Heart right ventricle (tissue), 16 donors: ENCODE data around the gene MYL3. TPM values are rescaled to one million over a fixed set of nuclear protein-coding genes. Genes with fewer than 3 reads are reported as not detected.
A peak's percentile ranks its signal among the peaks of the same experiment; 100 is the strongest.

Experiments used
- ATAC-seq, 8 donors: fragments of 200-7000 bp; cut with Tn5 transposase; one replicate each; pipeline ENCODE4 v1.9.1; 2020; ENCODE audit warnings: mild to moderate bottlenecking in 8 of 8, moderate library complexity in 8 of 8, moderate number of reproducible peaks in 1 of 8
- DNase-seq, 2 donors: peaks; one replicate each; pipeline ENCODE4 v3.0.0-alpha.2; 2020
- H3K27ac ChIP-seq, 10 donors: fragments of 200-600 bp; sonication (generic) in 2 of 10; one replicate each; pipeline versions ENCODE4 v1.5.0 to v1.8.0; 2020 to 2022; ENCODE audit warnings: mild to moderate bottlenecking in 3 of 10
- H3K27me3 ChIP-seq, 7 donors: fragments of 200-600 bp; one replicate each; pipeline ENCODE4 v1.8.0; 2021 to 2022; ENCODE audit warnings: mild to moderate bottlenecking in 2 of 7
- H3K36me3 ChIP-seq, 9 donors: fragments of 200-600 bp; sonication (generic) in 1 of 9; one replicate each; pipeline versions ENCODE4 v1.5.0 to v1.8.0; 2020 to 2022; ENCODE audit warnings: mild to moderate bottlenecking in 2 of 9
- H3K4me1 ChIP-seq, 9 donors: fragments of 200-600 bp; sonication (generic) in 1 of 9; one replicate each; pipeline versions ENCODE4 v1.5.0 to v1.8.0; 2020 to 2022; ENCODE audit warnings: mild to moderate bottlenecking in 4 of 9
- H3K4me3 ChIP-seq, 10 donors: fragments of 200-600 bp; sonication (generic) in 2 of 10; one replicate each; pipeline versions ENCODE4 v1.5.0 to v1.8.0; 2020 to 2022; ENCODE audit warnings: mild to moderate bottlenecking in 7 of 10, moderate library complexity in 2 of 10
- H3K9me3 ChIP-seq, 11 donors: fragments of 200-600 bp in 10 of 11; sonication (generic) in 2 of 11; one replicate each; pipeline versions ENCODE4 v1.5.0 to v1.8.0; 2013 to 2022; ENCODE audit warnings: mild to moderate bottlenecking in 2 of 11, control low read depth in 1 of 11, moderate library complexity in 1 of 11
- WGBS, 2 donors: extraction: QIAGEN DNeasy Blood & Tissue Kit; methylation state at CpG; one replicate each; pipeline ENCODE4 v1.1.7; 2013; ENCODE audit warnings: inconsistent platforms in 1 of 2; 5-methylcytosine and 5-hydroxymethylcytosine counted together
- intact Hi-C, 10 donors: fragments of 100-400 bp; cut with DNase I; formaldehyde crosslinking; loops; one replicate each; pipeline versions ENCODE4 v1.11.1 to v1.14.2; 2022
- polyA plus RNA-seq, 2 donors: library from polyadenylated mRNA; stranded (reverse); fragments of 200-250 nt; gene quantifications; one replicate each; pipeline ENCODE4 v1.2.3, GENCODE V29; 2013
- total RNA-seq, 10 donors: library from RNA; stranded (reverse); fragmentation: NEBNext Ultra II Directional in 3 of 10; extraction: Animal tissue kit (Norgen Biotek cat#: 25700) in 3 of 10; gene quantifications; one replicate each; pipeline versions ENCODE4 v1.2.1 to v1.2.4, GENCODE V29; 2021 to 2023
- TF ChIP-seq, protein P1 (sequence below), 9 donors: fragments of 200-600 bp; sonication (generic) in 2 of 9; IDR thresholded peaks; one replicate each; pipeline versions ENCODE4 v1.5.0 to v1.8.0; 2021 to 2022; ENCODE audit warnings: antibody characterized with exemption in 9 of 9, mild to moderate bottlenecking in 5 of 9, moderate library complexity in 1 of 9
- donor health status: Arrhythmogenic right ventricular cardiomyopathy.
- donor health status: ischemic (EF 13 %, LVEDD 7.1; RV severe dilation, severe dysfunction).
- donor health status: healthy with polysubstance abuse.
- donor health status: DM: no; HTN: yes; CAD: no.
- donor health status: DM: no; HTN: no; CAD: no.
- donor health status: ischemic (EF 25% LVEDD 6.9; RV normal size, moderate dysfunction).
- donor health status: ischemic (EF 25% LVEDD 5.7; RV mildly dilated, moderate dysfunction).
- donor health status: healthy.
- donor health status: DM: yes; HTN: yes; CAD: no.
- donor health status: Ischemic cardiomyopathy.
- donor health status: ischemic (EF 35%, LVEDD 5.7; RV mildly dilated, moderate dysfunction).
- donor health status: nonischemic (EF 11% LVEDD 7.7; RV severe dilation, severe dysfunction).
- donor health status: DM: yes; HTN: yes; CAD: no.
- donor health status: PGD.
- donor health status: ischemic (EF 29% LVEDD 5.4; RV normal size, mild dysfunction).
- donor health status: nonischemic (EF 23%, LVEDD 6.1; RV moderate dilation, normal function).

Gene MYL3
- total and polyA plus RNA-seq, 12 donors = 5,377 to 9,904 (median 7,587) TPM

- no peak overlapping the region for H3K4me3 ChIP-seq
- TF ChIP-seq, protein P1, sequence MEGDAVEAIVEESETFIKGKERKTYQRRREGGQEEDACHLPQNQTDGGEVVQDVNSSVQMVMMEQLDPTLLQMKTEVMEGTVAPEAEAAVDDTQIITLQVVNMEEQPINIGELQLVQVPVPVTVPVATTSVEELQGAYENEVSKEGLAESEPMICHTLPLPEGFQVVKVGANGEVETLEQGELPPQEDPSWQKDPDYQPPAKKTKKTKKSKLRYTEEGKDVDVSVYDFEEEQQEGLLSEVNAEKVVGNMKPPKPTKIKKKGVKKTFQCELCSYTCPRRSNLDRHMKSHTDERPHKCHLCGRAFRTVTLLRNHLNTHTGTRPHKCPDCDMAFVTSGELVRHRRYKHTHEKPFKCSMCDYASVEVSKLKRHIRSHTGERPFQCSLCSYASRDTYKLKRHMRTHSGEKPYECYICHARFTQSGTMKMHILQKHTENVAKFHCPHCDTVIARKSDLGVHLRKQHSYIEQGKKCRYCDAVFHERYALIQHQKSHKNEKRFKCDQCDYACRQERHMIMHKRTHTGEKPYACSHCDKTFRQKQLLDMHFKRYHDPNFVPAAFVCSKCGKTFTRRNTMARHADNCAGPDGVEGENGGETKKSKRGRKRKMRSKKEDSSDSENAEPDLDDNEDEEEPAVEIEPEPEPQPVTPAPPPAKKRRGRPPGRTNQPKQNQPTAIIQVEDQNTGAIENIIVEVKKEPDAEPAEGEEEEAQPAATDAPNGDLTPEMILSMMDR (IDR thresholded peaks at IDR 0.05) = no peak
- DNase-seq (no peak), ATAC-seq (peak in 1 of 8 donors; percentile 33)
- intact Hi-C loops = no loop called here
- WGBS, 2 donors = 42 to 50% methylated on average over 2 of the region's 2 CpGs
- no peaks in the 10 kb centered on the region for H3K36me3 ChIP-seq
- H3K27me3 ChIP-seq = peaks cover 4 to 40% (median 30%) of the 10 kb centered on the region in 7 donors
- H3K9me3 ChIP-seq = no peaks in the 10 kb centered on the region
- peaks cover 9 to 48% (median 24%) of the 10 kb centered on the region in 9 donors for H3K4me1 ChIP-seq
- no peak overlapping the region for H3K27ac ChIP-seq
These were observed 15.7 kb upstream of the MYL3 start for GRCh38 chr3:46878781-46879436.

- intact Hi-C loops = no loop called here
- 86 to 88% methylated on average over 7 of the region's 7 CpGs for WGBS, 2 donors
- peak within 1 kb of the TSS in 1 of 10 donors; percentile 25 for H3K27ac ChIP-seq
These were observed 14.3 kb upstream of the MYL3 start, which contains the start of gene PTH1R for GRCh38 chr3:46877406-46878125. Gene PTH1R, plus strand, starts transcription at chr3:46877721. Its CDS starts 5,839 bp downstream, at chr3:46883560.

DNA sequence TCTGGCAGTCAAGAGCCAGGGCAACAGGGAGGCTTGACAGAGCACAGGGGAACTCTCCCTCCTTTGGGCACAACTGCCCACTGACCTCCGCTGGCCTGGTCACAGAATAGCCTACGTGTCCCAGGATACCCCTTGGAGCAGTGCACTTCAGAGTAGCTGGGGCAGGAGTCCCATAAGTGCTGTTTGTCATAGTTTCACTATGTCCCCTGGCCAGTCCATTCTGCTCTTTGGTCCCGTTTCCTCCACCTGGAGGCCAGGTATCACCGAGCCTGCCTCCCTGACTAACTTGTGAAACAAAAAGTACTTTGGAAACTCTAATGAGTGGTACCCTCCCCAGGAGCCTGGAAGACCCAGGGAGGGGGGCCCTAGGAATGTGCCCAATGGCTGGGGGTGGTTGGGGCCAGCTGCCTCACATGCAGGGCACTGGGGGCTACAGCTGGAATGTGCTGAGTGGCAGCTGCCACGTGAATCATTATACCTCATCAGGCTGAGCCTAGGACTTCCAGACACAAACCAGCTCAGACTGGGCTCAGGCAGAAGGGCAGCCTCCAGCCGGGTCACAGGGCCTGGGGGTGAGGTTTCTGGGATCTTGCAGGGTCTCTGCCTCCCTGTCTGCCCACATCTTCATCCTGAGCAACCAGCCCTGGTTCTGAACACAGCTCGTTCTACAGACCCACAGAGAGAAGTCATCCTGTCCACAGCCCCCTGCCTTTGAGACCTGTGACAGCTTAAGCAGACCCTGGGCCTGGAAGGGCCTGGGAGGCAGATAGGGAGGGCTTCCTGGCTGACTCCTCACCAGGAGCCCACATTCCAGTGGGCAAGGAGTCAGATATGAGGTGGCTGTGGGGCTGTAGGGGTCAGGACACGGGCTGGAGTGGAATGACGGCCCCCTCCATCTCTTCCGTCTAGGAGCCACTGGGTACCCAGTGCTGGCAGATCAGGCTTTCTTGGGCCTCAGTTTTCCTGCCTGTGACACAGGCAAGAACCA, 13.4 kb upstream of the MYL3 start:
- Histone ChIP-seq H3K27ac (no peak overlapping the region), H3K4me1 (peaks cover 13 to 57% (median 25%) of the 10 kb centered on the region in 9 donors), H3K27me3 (peaks cover 0 to 17% (median 9%) of the 10 kb centered on the region in 7 donors), H3K4me3 (no peak overlapping the region), H3K9me3 (no peaks in the 10 kb centered on the region), H3K36me3 (no peaks in the 10 kb centered on the region)
- DNase-seq (no peak), ATAC-seq (no peak)
- TF ChIP-seq, protein P1 (IDR thresholded peaks at IDR 0.05) = no peak
- intact Hi-C loops = no loop called here
- 87 to 93% methylated on average over 10 of the region's 10 CpGs for WGBS, 2 donors

More at GRCh38 chr3:46877406-46878125, 14.3 kb upstream of the MYL3 start, which contains the start of gene PTH1R:
- TF ChIP-seq, protein P1 (IDR thresholded peaks at IDR 0.05) = no peak
- Histone ChIP-seq H3K9me3 (no peaks in the 10 kb centered on the region), H3K36me3 (no peaks in the 10 kb centered on the region), H3K4me3 (no peak within 1 kb of the TSS), H3K4me1 (peaks cover 15 to 53% (median 27%) of the 10 kb centered on the region in 9 donors), H3K27me3 (peaks cover 0 to 27% (median 18%) of the 10 kb centered on the region in 7 donors)
- no peak for DNase-seq
- ATAC-seq = no peak

DNA sequence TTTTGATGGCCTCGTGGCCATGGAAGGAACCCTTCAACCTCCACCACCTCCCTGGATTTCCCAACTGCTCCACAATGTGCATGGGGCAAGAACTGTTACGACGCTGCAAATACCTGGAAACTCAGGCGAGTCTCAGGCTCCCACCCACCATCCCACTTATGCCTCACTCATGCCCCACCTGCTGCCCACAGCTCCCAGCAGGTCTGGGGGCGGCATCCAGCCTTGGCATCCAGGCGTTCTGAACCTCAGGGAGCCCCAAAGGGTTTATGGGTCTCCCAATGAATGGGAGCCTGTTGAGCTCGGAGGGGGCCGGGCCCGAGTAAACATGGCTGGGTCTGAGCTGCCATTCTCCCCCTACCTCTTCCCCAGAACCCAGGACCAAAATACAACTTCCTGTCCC, 12.3 kb upstream of the MYL3 start:
- no peak for ATAC-seq
- no peaks in the 10 kb centered on the region for H3K9me3 ChIP-seq
- no peak for DNase-seq
- intact Hi-C loops = no loop called here
- H3K4me1 ChIP-seq = peaks cover 19 to 60% (median 34%) of the 10 kb centered on the region in 9 donors
- H3K27me3 ChIP-seq = peaks cover 0 to 7% (median 0%) of the 10 kb centered on the region in 7 donors
- TF ChIP-seq, protein P1 (IDR thresholded peaks at IDR 0.05) = no peak
- no peak overlapping the region for H3K27ac ChIP-seq
- no peaks in the 10 kb centered on the region for H3K36me3 ChIP-seq
- WGBS, 2 donors = 96 to 98% methylated on average over 9 of the region's 9 CpGs
- H3K4me3 ChIP-seq = no peak overlapping the region
